Measurements from ENCODE around the gene CNDP2. TPM values are rescaled to one million over a fixed set of nuclear protein-coding genes. Genes with fewer than 3 reads are reported as not detected.

CNDP2 gene
- total RNA-seq, result 32.6 TPM

- peak; percentile 99 for DNase-seq
Measured at GRCh38 chr18:74495581-74496507, at the start of gene CNDP2. Gene CNDP2, plus strand, starts transcription at chr18:74496363. Its CDS starts 3,611 bp downstream, at chr18:74499974.

- no peak for DNase-seq
Measured at GRCh38 chr18:74446631-74447403, 49.3 kb upstream of the CNDP2 start.

GRCh38 chr18:74447404-74448152 is 48.6 kb upstream of the CNDP2 start:
- no peak for DNase-seq

GRCh38 chr18:74450626-74451025 is 45.5 kb upstream of the CNDP2 start:
- DNase-seq, result peak; percentile 23

GRCh38 chr18:74451148-74451547 is 45.0 kb upstream of the CNDP2 start:
- no peak for DNase-seq

GRCh38 chr18:74453016-74453566 is 43.1 kb upstream of the CNDP2 start:
- no peak for DNase-seq

GRCh38 chr18:74453642-74454198 is 42.4 kb upstream of the CNDP2 start:
- DNase-seq, result no peak

GRCh38 chr18:74454279-74454751 is 41.8 kb upstream of the CNDP2 start:
- DNase-seq, result peak; percentile 36

- no peak for DNase-seq
Measured at GRCh38 chr18:74455386-74455785, 40.8 kb upstream of the CNDP2 start.

GRCh38 chr18:74456017-74456348 is 40.2 kb upstream of the CNDP2 start:
- no peak for DNase-seq

GRCh38 chr18:74456349-74457042 is 39.7 kb upstream of the CNDP2 start:
- DNase-seq, result no peak

- peak; percentile 54 for DNase-seq
Measured at GRCh38 chr18:74457043-74457724, 39.0 kb upstream of the CNDP2 start, which contains the start of gene DIPK1C. Gene DIPK1C, minus strand, starts transcription at chr18:74457308. Its CDS starts 49 bp downstream, at chr18:74457259.

- DNase-seq, result peak; percentile 67
Measured at GRCh38 chr18:74457725-74458421, 38.3 kb upstream of the CNDP2 start.

- DNase-seq, result no peak
Measured at GRCh38 chr18:74459889-74460288, 36.3 kb upstream of the CNDP2 start.

- DNase-seq, result no peak
Measured at GRCh38 chr18:74460825-74461224, 35.3 kb upstream of the CNDP2 start.

- no peak for DNase-seq
Measured at GRCh38 chr18:74463254-74463653, 32.9 kb upstream of the CNDP2 start.

- no peak for DNase-seq
Measured at GRCh38 chr18:74463983-74464382, 32.2 kb upstream of the CNDP2 start.

GRCh38 chr18:74465775-74466174 is 30.4 kb upstream of the CNDP2 start:
- no peak for DNase-seq

- no peak for DNase-seq
Measured at GRCh38 chr18:74468547-74469061, 27.6 kb upstream of the CNDP2 start.

GRCh38 chr18:74472312-74472711 is 23.9 kb upstream of the CNDP2 start:
- no peak for DNase-seq

All from occipital lobe (tissue), 2 donors.